Activated naive CD8-positive, alpha-beta T cell treated with anti-CD3 and anti-CD28 coated beads for 36 hours (primary cell): Measurements from ENCODE around the gene STAG3. TPM values are rescaled to one million over a fixed set of nuclear protein-coding genes. Genes with fewer than 3 reads are reported as not detected.
"Not testable (repeated sequence)": the region's sequence is repeated elsewhere in the genome, so short reads cannot be mapped to it uniquely, and the experiment has no call there.

Source experiments
- DNase-seq: peaks from one replicate; pipeline ENCODE4 v3.0.0; 2021
- H3K27ac Mint-ChIP-seq: one replicate; pipeline ENCODE4 v1.8.0; 2022; ENCODE audit warnings: mild to moderate bottlenecking, moderate library complexity, mixed read lengths
- H3K27me3 Mint-ChIP-seq: one replicate; pipeline ENCODE4 v1.8.0; 2022; ENCODE audit warnings: mild to moderate bottlenecking, mixed read lengths
- H3K36me3 Mint-ChIP-seq: one replicate; pipeline ENCODE4 v1.8.0; 2021; ENCODE audit warnings: mild to moderate bottlenecking, mixed read lengths
- H3K4me1 Mint-ChIP-seq: one replicate; pipeline ENCODE4 v1.8.0; 2021; ENCODE audit warnings: mixed read lengths
- H3K4me3 Mint-ChIP-seq: one replicate; pipeline ENCODE4 v1.8.0; 2022; ENCODE audit warnings: mild to moderate bottlenecking, moderate library complexity, mixed read lengths
- H3K9me3 Mint-ChIP-seq: one replicate; pipeline ENCODE4 v1.8.0; 2022; ENCODE audit warnings: mixed read lengths
- total RNA-seq, 2 experiments: library from RNA; stranded (reverse); gene quantifications; one replicate each; pipeline ENCODE4 v1.2.3, GENCODE V29; 2021

The STAG3 gene
- total RNA-seq, 2 experiments from 2014 or later: 21.1 to 21.4 TPM

DNA sequence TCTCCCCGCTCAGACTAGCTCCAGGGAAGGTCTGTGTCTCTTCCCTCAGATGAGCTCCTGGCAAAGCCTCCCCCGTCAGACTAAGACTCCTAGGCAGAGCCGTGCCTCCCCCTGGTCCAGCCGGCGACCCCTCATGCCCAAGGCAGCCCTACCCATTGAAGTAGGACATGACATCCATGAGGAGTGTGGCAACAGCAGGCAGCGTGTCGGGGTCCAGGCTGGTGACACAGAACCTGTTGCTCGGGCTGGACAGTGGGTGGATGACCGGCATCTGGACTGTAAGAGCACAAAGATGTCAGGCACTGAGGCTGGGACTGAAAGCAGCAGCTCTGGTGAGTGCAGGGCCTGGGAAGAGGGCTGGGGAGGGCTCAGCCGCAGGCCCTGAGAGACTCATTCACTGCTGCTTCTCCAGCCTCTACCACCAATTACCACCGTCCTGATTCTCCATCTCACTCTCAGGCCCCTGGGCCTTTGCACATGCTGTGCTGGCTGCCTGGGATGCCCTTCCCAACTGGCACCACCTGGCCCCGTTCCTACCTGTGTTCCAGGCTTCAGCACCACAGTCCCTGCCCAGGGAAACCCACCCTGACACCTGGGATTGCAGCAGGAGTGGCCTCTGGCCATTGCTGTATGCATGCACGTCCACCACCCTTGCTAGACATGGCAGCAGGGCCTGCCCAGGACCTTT is 44.9 kb downstream of the STAG3 start:
- H3K27ac Mint-ChIP-seq: peak overlapping the region; percentile 99
- H3K4me1 Mint-ChIP-seq: peaks cover 38% of the 10 kb centered on the region
- no peak for DNase-seq
- H3K4me3 Mint-ChIP-seq: peak overlapping the region; percentile 89
- H3K9me3 Mint-ChIP-seq: no peaks in the 10 kb centered on the region
- H3K36me3 Mint-ChIP-seq: peaks cover 60% of the 10 kb centered on the region
- no peaks in the 10 kb centered on the region for H3K27me3 Mint-ChIP-seq

DNA sequence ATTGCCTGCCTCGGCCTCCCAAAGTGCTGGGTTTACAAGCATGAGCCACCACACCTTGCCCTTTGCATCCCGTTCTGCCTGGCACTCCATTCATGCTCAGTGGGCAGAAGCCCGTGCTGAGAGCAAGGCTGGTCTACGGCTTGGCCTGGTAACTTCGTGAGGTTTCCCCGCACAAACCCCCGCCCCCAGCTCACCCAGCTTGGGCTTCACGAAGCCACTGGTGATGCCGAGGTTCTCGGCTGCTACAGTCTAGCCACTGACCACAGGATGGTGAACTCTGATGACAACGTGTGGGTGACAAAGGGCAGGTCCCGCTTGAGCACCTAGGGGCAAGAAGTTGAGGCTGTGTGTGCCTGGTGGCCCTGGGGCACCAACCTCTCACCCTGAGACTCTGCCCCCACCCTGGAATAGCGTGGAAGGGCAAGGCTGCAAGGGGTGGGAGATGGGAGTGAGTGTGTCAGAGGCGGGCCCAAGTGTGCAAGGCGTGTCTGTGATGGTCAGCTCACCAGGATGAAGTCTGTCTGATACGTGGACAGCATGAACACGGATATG is 45.7 kb downstream of the STAG3 start:
- peaks cover 38% of the 10 kb centered on the region for H3K4me1 Mint-ChIP-seq
- H3K9me3 Mint-ChIP-seq, DNase-seq, H3K27me3 Mint-ChIP-seq: not testable (repeated sequence)
- peak overlapping the region; percentile 89 for H3K4me3 Mint-ChIP-seq
- peaks cover 60% of the 10 kb centered on the region for H3K36me3 Mint-ChIP-seq
- H3K27ac Mint-ChIP-seq: peak overlapping the region; percentile 99

DNA sequence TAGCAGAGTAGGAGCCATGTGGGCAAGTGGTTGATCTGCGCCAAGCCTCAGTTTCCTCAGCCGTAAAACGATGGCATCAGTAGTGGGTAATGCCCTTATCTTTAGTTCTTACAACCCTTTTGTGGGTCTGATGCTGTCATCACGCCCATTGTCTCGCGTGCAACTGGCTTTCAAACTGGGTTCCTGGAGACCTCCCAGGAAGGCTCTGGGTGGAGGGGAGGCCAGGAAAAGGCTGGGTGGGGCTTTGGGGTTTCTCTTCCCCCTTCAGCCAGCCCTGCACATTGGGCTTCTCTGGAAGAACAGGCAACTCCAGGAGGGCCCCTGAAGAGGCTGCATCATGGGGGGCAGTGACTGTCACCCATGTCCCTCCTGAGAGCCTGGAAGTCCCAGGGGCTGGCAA is 47.2 kb downstream of the STAG3 start:
- Mint-ChIP-seq H3K4me1 (peaks cover 36% of the 10 kb centered on the region), H3K27ac (peak overlapping the region; percentile 99), H3K4me3 (peak overlapping the region; percentile 89), H3K36me3 (peaks cover 56% of the 10 kb centered on the region)
- H3K27me3 Mint-ChIP-seq, DNase-seq, H3K9me3 Mint-ChIP-seq: not testable (repeated sequence)

DNA sequence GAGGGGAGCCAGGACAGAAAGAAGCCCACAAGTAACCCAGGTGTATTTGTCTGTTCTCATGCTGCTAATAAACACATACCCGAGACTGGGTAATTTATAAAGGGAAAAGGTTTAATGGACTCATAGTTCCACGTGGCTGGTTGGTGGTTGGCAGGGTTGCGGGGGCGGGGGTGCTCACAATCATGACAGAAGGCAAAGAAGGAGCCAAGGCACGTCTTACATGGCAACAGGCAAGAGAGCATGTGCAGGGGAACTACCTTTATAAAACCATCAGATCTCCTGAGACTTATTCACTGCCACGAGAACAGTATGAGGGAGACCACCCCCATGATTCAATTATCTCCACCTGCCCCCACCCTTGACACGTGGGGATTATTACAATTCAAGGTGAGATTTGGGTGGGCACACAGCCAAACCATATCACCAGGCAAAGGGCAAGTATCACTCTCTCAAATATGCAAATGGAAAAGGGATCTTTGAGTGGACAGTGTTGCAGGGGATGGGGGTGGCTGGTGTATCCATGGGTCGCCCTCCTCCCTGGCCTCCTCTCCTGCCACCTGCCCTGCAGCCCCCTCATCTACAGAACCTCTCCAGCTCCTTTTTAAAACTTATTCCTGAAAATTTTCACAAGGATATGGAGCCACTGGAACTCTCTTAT is 57.1 kb downstream of the STAG3 start:
- H3K27me3 Mint-ChIP-seq: not testable (repeated sequence)

DNA sequence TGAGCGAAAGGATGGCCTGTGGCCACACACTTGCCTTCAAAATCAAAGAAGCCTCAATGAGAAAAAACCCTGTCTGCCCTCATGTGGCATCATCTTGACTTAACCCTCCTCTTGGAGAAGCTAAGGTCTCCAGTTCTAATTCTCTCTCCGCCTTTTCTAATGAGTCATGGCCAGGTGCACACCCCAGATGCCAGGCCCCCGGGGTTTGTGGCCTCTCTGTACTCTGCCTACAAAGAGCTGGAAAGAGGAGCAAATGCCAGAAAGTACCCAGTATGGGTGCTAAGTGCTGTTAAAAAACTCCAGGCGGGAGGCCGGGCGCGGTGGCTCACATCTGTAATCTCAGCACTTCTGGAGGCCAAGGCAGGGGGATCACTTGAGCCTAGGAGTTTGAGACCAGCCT is 62.3 kb downstream of the STAG3 start:
- H3K27me3 Mint-ChIP-seq, H3K36me3 Mint-ChIP-seq, H3K27ac Mint-ChIP-seq, DNase-seq, H3K9me3 Mint-ChIP-seq, H3K4me3 Mint-ChIP-seq: not testable (repeated sequence)
- peaks cover 32% of the 10 kb centered on the region for H3K4me1 Mint-ChIP-seq

More for the DNA sequence above, 57.1 kb downstream of the STAG3 start:
- Mint-ChIP-seq H3K9me3 (peaks cover 11% of the 10 kb centered on the region), H3K4me1 (peaks cover 27% of the 10 kb centered on the region), H3K27ac (peak overlapping the region; percentile 65), H3K36me3 (peaks cover 33% of the 10 kb centered on the region)
- DNase-seq: peak; percentile 25
- H3K4me3 Mint-ChIP-seq: not testable (repeated sequence)

DNA sequence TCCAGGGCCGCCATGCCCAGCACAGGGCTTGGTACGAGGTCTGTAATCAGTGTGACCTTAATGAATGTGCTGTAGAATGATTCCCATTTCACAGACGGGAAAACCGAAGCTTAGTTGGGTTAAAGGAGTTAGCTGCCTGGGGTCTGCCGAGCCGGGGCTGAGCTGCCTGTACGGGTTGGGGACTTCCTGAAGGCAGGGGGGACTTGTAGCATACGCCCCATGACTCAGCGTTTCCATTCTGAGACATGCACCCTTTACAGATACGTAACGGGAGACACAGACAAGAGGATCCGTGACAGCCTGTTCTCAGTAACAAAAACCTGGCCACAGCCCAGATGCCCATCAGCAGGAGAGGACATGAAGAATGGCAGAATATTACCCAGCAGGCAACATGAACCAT is 65.7 kb downstream of the STAG3 start:
- not testable (repeated sequence) for H3K27me3 Mint-ChIP-seq, H3K36me3 Mint-ChIP-seq, H3K9me3 Mint-ChIP-seq, H3K4me3 Mint-ChIP-seq
- H3K4me1 Mint-ChIP-seq: peaks cover 32% of the 10 kb centered on the region
- peak; percentile 72 for DNase-seq
- peak overlapping the region; percentile 92 for H3K27ac Mint-ChIP-seq

DNA sequence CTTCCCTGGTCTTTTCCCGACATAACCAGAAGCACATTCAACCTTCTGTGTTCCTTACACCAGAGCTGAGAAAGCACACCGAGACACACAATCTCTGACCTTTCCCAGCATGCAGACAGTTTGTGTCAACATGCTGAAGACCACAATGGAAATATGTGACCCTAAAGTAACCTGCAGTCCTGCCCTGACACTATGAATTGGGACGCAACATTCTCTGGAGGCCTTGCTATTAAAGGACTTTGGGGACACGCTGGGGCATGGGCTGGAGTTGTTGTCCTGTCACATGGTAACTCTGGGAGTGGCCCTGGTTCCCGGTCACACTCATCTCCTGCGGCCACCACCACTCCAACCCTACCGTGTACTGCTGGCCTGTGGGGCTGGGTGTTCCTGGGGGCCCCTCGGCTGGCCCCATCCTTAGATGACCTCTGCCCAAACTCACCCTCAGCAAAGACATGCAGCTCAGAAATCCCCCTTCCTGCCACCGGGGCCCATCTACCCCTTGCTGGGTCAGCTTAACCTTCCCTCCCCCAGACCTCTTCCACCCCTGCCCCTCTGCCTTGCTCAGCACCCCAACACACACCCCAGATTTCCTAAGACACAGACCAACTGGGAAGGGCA is 67.4 kb downstream of the STAG3 start:
- peak overlapping the region; percentile 1 for H3K27ac Mint-ChIP-seq
- not testable (repeated sequence) for H3K4me3 Mint-ChIP-seq, H3K27me3 Mint-ChIP-seq, H3K9me3 Mint-ChIP-seq, DNase-seq, H3K36me3 Mint-ChIP-seq
- H3K4me1 Mint-ChIP-seq: peaks cover 27% of the 10 kb centered on the region

DNA sequence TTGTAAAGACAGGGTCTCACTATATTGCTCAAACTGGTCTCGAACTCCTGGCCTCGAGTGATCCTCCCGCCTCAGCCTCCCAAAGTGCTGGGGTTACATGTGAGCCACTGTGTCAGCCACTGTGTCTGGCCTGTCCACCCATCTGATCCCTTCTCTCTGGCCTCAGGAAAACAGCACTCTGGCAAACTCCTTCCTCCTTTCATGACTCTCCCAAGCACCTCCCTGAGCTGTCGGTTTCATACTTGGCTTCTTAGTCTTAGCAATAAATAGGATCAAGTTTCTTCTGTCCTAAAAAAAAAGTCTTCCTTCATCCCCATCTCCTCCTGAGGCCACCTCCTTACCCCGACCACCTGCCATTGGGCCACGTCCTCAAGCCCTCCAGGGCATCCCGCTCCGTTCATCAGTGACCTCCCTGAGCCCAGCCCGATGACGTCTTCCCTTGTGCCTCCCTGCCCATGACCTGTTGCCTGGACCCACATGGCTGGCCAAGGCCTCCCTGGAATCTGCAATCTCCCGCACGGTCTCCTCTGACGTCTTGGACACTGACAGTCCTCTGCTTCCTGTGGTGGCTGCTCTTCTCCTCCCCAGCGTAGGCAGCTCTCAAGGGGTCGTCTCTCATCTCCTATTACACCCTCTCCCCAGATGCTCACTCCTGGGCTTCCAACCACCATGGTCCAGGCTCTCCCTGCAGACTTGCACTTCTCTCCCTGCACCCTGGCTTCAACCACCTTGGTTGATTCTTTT is 68.6 kb downstream of the STAG3 start:
- not testable (repeated sequence) for H3K9me3 Mint-ChIP-seq, DNase-seq, H3K27ac Mint-ChIP-seq, H3K4me3 Mint-ChIP-seq, H3K36me3 Mint-ChIP-seq, H3K27me3 Mint-ChIP-seq
- peaks cover 27% of the 10 kb centered on the region for H3K4me1 Mint-ChIP-seq

DNA sequence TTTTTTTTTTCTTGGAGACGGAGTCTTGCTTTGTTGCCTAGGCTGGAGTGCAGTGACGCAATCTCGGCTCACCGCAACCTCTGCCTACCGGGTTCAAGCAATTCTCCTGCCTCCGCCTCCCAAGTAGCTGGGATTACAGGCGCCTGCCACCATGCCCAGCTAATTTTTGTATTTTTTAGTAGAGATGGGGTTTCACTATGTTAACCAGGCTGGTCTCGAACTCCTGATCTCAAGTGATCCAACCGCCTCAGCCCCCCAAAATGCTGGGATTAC is 69.1 kb downstream of the STAG3 start:
- H3K36me3 Mint-ChIP-seq, H3K27ac Mint-ChIP-seq, H3K9me3 Mint-ChIP-seq, DNase-seq, H3K27me3 Mint-ChIP-seq, H3K4me3 Mint-ChIP-seq: not testable (repeated sequence)
- H3K4me1 Mint-ChIP-seq: peaks cover 27% of the 10 kb centered on the region

DNA sequence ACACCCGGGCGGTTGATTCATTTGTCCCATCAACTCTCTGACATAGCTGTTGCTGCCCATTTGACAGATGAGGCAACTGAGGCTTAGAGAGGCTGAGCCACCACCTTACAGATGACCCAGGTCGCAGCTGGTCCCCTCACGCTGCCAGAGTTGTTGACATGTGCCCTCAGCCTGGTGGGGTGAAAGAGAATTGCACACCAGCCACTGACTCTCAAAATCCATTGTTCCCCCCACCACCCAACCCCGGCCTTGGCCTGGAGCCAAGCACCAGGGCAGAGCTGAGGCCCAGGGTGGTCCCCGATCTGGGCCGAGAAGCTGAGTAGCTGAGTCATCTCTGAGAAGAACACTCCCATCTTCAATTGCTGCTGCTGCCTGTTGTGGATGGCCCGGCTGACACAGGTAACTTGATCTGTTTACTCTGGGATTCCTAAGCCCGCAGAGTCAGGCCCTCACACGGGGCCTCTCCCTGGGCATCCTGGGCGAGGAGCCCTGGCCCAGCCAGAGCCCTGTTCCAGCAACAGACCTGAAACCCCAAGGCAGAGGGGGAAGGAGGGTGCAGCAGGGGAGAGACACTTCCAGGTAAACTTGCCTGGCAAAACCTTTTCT is 69.5 kb downstream of the STAG3 start:
- peaks cover 27% of the 10 kb centered on the region for H3K4me1 Mint-ChIP-seq
- H3K27ac Mint-ChIP-seq: no peak overlapping the region
- H3K4me3 Mint-ChIP-seq: no peak overlapping the region
- no peaks in the 10 kb centered on the region for H3K27me3 Mint-ChIP-seq
- no peaks in the 10 kb centered on the region for H3K9me3 Mint-ChIP-seq
- no peak for DNase-seq
- no peaks in the 10 kb centered on the region for H3K36me3 Mint-ChIP-seq

DNA sequence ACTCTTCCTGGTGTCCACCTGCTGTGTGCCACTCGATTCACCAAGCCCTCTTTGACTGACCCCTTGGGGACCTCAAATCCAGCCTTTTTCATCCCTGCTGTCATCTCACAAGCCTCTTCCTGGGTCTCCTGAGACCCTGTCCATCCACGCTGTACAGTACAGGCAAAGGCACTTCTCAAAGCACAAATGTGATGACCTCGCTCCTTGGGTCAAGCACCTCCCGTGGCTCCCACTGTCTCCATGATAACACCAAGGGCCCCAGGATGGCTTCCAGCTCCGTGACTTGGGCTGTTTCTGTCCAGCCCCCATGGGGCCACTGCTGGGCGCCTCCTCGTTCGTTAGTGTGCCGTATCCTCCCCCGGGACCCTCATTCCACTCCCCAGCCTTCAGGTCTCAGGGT is 70.8 kb downstream of the STAG3 start:
- Mint-ChIP-seq H3K27ac (no peak overlapping the region), H3K9me3 (no peaks in the 10 kb centered on the region), H3K27me3 (no peaks in the 10 kb centered on the region), H3K4me3 (no peak overlapping the region), H3K36me3 (no peaks in the 10 kb centered on the region), H3K4me1 (peaks cover 15% of the 10 kb centered on the region)
- DNase-seq: no peak

DNA sequence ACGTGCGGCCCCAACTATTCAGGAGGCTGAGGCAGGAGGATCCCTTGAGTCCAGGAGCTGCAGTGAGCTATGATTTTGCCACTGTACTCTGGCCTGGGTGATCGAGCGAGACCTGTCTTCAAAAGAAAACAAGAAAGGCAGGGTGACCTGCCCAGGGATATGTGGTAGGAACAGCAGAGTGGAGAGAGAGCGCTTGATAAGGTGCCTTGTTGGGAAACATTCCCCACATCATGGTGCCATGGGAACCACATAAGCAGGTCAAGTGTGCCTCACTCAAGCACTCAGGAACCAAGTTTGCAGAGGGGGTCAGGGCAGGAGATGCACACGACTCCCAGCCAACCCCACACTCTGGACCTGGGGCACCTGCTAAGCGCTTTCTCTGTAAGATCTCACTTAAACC is 79.3 kb downstream of the STAG3 start:
- H3K27ac Mint-ChIP-seq: no peak overlapping the region
- no peak for DNase-seq
- H3K36me3 Mint-ChIP-seq: no peaks in the 10 kb centered on the region
- no peaks in the 10 kb centered on the region for H3K4me1 Mint-ChIP-seq
- no peaks in the 10 kb centered on the region for H3K9me3 Mint-ChIP-seq
- H3K27me3 Mint-ChIP-seq: no peaks in the 10 kb centered on the region
- no peak overlapping the region for H3K4me3 Mint-ChIP-seq

DNA sequence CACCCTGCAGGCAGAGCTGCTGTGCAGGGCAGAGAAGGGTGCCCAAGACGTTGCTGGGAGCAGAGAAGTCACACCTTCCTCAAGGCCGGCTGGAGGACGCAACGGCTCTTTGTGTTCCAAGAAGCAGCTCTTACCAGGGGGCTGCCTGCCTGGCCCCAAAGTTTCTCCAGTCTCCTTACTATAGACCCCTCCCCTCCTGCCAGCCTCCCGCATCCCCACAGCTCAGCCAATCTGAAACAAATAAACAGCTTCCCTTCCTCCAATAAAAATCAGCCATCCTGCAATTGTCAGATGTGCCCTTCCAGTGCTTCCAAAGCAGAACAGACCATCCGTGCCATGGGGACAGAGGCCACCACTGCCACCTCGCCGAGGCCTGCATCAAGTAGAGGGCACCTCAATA is 82.3 kb downstream of the STAG3 start:
- H3K27ac Mint-ChIP-seq, H3K27me3 Mint-ChIP-seq, H3K4me3 Mint-ChIP-seq, H3K36me3 Mint-ChIP-seq, DNase-seq, H3K4me1 Mint-ChIP-seq, H3K9me3 Mint-ChIP-seq: not testable (repeated sequence)

DNA sequence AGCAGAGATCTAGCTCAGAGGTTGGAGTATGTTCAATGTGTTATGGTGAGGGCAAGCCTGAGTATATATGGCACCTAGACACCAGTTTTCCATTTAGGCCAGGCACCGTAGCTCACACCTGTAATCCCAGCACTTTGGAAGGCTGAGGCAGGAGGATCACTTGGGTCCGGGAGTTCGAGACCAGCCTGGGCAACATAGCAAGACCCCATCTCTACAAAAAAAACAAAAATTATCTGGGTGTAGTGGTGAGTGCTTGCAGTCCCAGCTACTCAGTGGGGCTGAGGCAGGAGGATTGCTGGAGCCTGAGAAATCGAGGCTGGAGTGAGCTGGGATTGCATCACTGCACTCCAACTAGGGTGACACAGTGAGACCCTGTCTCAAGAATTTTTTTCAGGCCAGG is 85.2 kb downstream of the STAG3 start:
- not testable (repeated sequence) for H3K9me3 Mint-ChIP-seq, H3K4me1 Mint-ChIP-seq, H3K27ac Mint-ChIP-seq, DNase-seq, H3K27me3 Mint-ChIP-seq, H3K36me3 Mint-ChIP-seq, H3K4me3 Mint-ChIP-seq
